GM12878 (cell line): ENCODE results near the gene RNF126. TPM values are rescaled to one million over a fixed set of nuclear protein-coding genes. Genes with fewer than 3 reads are reported as not detected.
"Not testable (repeated sequence)": the region's sequence is repeated elsewhere in the genome, so short reads cannot be mapped to it uniquely, and the experiment has no call there.

Source experiments
- ATAC-seq: fragments of 200-7000 bp; cut with Tn5 transposase; 3 replicates; pipeline ENCODE4 v1.9.1; 2020; ENCODE audit warnings: mild to moderate bottlenecking, moderate library complexity
- BruUV-seq: library from RNA; stranded (reverse); fragments of 400-500 nt; replicated peaks from 2 replicates; lab custom pipeline; 2021; lab: Mats Ljungman, UMichigan
- CTCF ChIA-PET: fragments of 300-600 bp; sonication (Branson Sonifier 250); formaldehyde crosslinking; extraction: SDS; loops from one replicate; lab custom pipeline; 2021; ENCODE audit warnings: inconsistent platforms; lab: Yijun Ruan, JAX
- POLR2A ChIA-PET: fragments of 350-600 bp; formaldehyde crosslinking; extraction: SDS; loops from one replicate; lab custom pipeline; 2021; ENCODE audit warnings: inconsistent platforms; lab: Charles Lee
- RAD21 ChIA-PET: fragments of 300-600 bp; sonication (Branson Sonifier 250); formaldehyde crosslinking; loops from one replicate; lab custom pipeline; 2023; ENCODE audit warnings: antibody characterized with exemption; ENCODE audit not compliant: unreplicated experiment; lab: Charles Lee
- SMC1A ChIA-PET: fragments of 300-600 bp; sonication (Branson Sonifier 250); formaldehyde crosslinking; loops from one replicate; lab custom pipeline; 2023; ENCODE audit not compliant: unreplicated experiment, uncharacterized antibody; lab: Charles Lee
- DNase-seq: peaks from one replicate; pipeline ENCODE4 v3.0.0-alpha.2; 2011; ENCODE audit warnings: low read depth, low spot score
- FAIRE-seq: peaks from 3 replicates; lab custom pipeline; 2011; peaks lifted over from hg19 to GRCh38; lab: Jason Lieb, UNC
- H2AFZ ChIP-seq: 2 replicates; pipeline ENCODE4 v1.6.0; 2011; ENCODE audit warnings: low read depth, low read length, control low read depth; ENCODE audit not compliant: control insufficient read depth
- H3K27ac ChIP-seq: 2 replicates; pipeline ENCODE4 v1.5.1; 2011; ENCODE audit warnings: control low read depth; ENCODE audit not compliant: control insufficient read depth, insufficient read depth
- H3K27me3 ChIP-seq, 2 experiments: replicated peaks in 1 of 2; 2 replicates each; pipeline versions ENCODE4 v1.6.0 to v1.6.1; 2011; ENCODE audit warnings: low read length in 1 of 2; ENCODE audit not compliant: control insufficient read depth in 2 of 2, insufficient read depth in 2 of 2
- H3K36me3 ChIP-seq, 2 experiments: 2 replicates each; pipeline ENCODE4 v1.5.1; 2011; ENCODE audit warnings: low read length in 1 of 2; ENCODE audit not compliant: control insufficient read depth in 2 of 2, insufficient read depth in 2 of 2
- H3K4me1 ChIP-seq: 2 replicates; pipeline ENCODE4 v1.6.1; 2011; ENCODE audit warnings: mild to moderate bottlenecking, low read length, moderate library complexity, mixed read lengths; ENCODE audit not compliant: control insufficient read depth, insufficient read depth
- H3K4me2 ChIP-seq: 2 replicates; pipeline ENCODE4 v1.6.0; 2011; ENCODE audit warnings: control low read depth; ENCODE audit not compliant: control insufficient read depth, insufficient read depth
- H3K4me3 ChIP-seq: fragments of 200-600 bp; sonication (generic); 2 replicates; pipeline ENCODE4 v1.5.1; 2016
- H3K79me2 ChIP-seq: 2 replicates; pipeline ENCODE4 v1.6.0; 2011; ENCODE audit warnings: low read length; ENCODE audit not compliant: control insufficient read depth, insufficient read depth
- H3K9ac ChIP-seq: 2 replicates; pipeline ENCODE4 v1.8.0; 2011; ENCODE audit warnings: low read length, control low read depth, mixed read lengths; ENCODE audit not compliant: control insufficient read depth, insufficient read depth
- H3K9me3 ChIP-seq: replicated peaks from 3 replicates; pipeline ENCODE4 v1.5.1; 2011; ENCODE audit warnings: mild to moderate bottlenecking, low read length; ENCODE audit not compliant: control insufficient read depth, insufficient read depth
- H4K20me1 ChIP-seq: 2 replicates; pipeline ENCODE4 v1.6.0; 2011; ENCODE audit not compliant: control insufficient read depth, insufficient read depth
- BRCA1 ChIP-seq: IDR thresholded peaks from 2 replicates; pipeline ENCODE4 v1.6.1; 2011; ENCODE audit warnings: low read depth, low read length, improper control_type of control experiment
- ESRRA ChIP-seq: IDR thresholded peaks from 2 replicates; pipeline ENCODE4 v1.6.1; 2012; ENCODE audit warnings: mild to moderate bottlenecking, low read length, improper control_type of control experiment
- FOXM1 ChIP-seq: IDR thresholded peaks from 2 replicates; pipeline ENCODE4 v1.6.1; 2012; ENCODE audit warnings: low read depth, mild to moderate bottlenecking, inconsistent platforms, low read length, moderate library complexity
- HDAC2 ChIP-seq: fragments of 200-600 bp; sonication (generic); IDR thresholded peaks from 2 replicates; pipeline ENCODE4 v1.6.1; 2017
- KAT2A ChIP-seq: conservative IDR thresholded peaks from 2 replicates; pipeline ENCODE4 v1.6.1; 2011; ENCODE audit warnings: low read depth, low read length; ENCODE audit not compliant: control insufficient read depth
- RBBP5 ChIP-seq: fragments of 200-600 bp; sonication (generic); conservative IDR thresholded peaks from 2 replicates; pipeline ENCODE4 v1.6.1; 2016
- RFX5 ChIP-seq: IDR thresholded peaks from 2 replicates; pipeline ENCODE4 v1.6.1; 2011; ENCODE audit warnings: low read depth, low read length, improper control_type of control experiment
- SIX5 ChIP-seq: IDR thresholded peaks from 2 replicates; pipeline ENCODE4 v1.6.1; 2011; ENCODE audit warnings: mild to moderate bottlenecking, low read depth, low read length, moderate library complexity; ENCODE audit not compliant: severe bottlenecking
- STAT3 ChIP-seq: IDR thresholded peaks from 2 replicates; pipeline ENCODE4 v1.6.1; 2011; ENCODE audit warnings: low read depth, low read length, improper control_type of control experiment
- WGBS: methylation state at CpG from one replicate; pipeline ENCODE4 v1.1.6; 2016; ENCODE audit warnings: low lambda C conversion rate; ENCODE audit not compliant: insufficient replicate concordance, insufficient coverage; ENCODE audit errors: missing lambda C conversion rate; 5-methylcytosine and 5-hydroxymethylcytosine counted together
- in situ Hi-C: fragments of 300-500 bp; cut with MboI; formaldehyde crosslinking; loops from 9 replicates; pipeline ENCODE4 v1.14.3; 2018; ENCODE audit warnings: mixed read lengths
- intact Hi-C: fragments of 100-400 bp; cut with micrococcal nuclease; formaldehyde crosslinking; loops from one replicate; pipeline ENCODE4 v1.14.2; 2022; ENCODE audit not compliant: unreplicated experiment
- polyA plus RNA-seq, 11 experiments: library from polyadenylated mRNA; depleted of rRNA in 4 of 11; unstranded in 6 of 11; stranded (reverse) in 5 of 11; fragments of >200 nt; fragmentation: Nextera tagmentation in 4 of 11; fragmentation: Illumina TruSeq in 1 of 11; extraction: Ambion mirVana in 4 of 11; extraction: Trizol in 1 of 11; gene quantifications; 1 replicate in 1 of 11; 2 replicates in 10 of 11; pipeline versions ENCODE4 v1.2.1 to v1.2.3, GENCODE V29; 2011 to 2016; ENCODE audit warnings: inconsistent platforms in 2 of 11, missing spikeins in 2 of 11, low read depth in 1 of 11
- total RNA-seq, 4 experiments: library from RNA; depleted of rRNA in 3 of 4; stranded (reverse); fragments of >200 nt in 3 of 4; fragmentation: Illumina TruSeq in 1 of 4; extraction: Trizol in 1 of 4; gene quantifications; 2 replicates each; pipeline versions ENCODE4 v1.2.1 to v1.2.3, GENCODE V29; 2013 to 2021
- TF ChIP-seq, protein P1 (sequence below): IDR thresholded peaks from 2 replicates; pipeline ENCODE4 v1.6.1; 2012; ENCODE audit warnings: low read depth, low read length, improper control_type of control experiment
- TF ChIP-seq, protein P2 (sequence below): fragments of 450-650 bp; IDR thresholded peaks from 2 replicates; pipeline ENCODE4 v1.6.1; 2017; ENCODE audit warnings: mild to moderate bottlenecking, low read depth, inconsistent platforms; ENCODE audit not compliant: poor library complexity, severe bottlenecking
- TF ChIP-seq, protein P3 (sequence below): fragments of 450-650 bp; IDR thresholded peaks from 2 replicates; pipeline ENCODE4 v1.6.1; 2017; ENCODE audit warnings: mild to moderate bottlenecking, moderate library complexity

Gene RNF126
- total and polyA plus RNA-seq, 10 of the 15 experiments (the other 5 are each of a cell fraction or from before 2014, with no cell fraction given), result 0.45 to 100 (median 50.6) TPM

DNA sequence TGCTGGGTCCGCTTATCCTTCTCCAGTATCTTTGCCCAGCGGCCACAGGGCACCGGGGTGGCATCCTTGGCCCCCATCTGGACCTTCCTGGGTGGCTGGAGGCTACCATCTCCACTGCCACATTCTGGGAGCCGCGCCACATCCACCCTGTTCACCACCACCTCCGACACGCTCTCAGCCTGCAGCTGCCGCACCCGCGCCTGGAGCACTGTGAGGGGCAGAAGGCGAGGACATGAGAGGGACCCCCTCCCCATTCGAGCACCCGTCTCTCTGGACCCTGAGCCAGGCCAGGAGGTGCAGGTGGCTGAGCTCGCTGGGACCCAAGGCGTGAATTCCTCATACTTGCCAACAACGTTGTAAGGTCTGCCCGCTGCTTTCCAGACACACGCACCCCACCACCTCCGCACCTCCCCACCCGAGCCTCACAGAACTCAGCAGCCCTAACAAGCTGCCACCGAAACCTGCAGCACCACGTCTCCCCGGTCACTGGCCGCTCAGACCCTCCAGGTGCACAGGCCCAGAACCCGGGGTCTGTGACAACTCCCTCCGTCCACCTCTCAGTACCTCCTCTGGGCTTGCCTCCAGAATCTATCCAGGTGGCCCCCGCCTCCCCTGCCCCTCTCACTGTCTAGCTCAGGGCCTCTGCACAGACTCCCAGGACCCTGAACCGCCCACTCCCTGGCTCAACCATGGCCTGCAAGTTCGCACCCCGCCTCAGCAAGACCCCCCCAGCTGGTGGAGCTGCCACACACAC, 32.9 kb downstream of the RNF126 start (continued):
- TF ChIP-seq BRCA1 (no peak), RBBP5 (no peak), KAT2A (no peak), STAT3 (no peak), SIX5 (no peak), ESRRA (no peak), RFX5 (no peak), HDAC2 (no peak), FOXM1 (no peak)
- TF ChIP-seq, protein P1, sequence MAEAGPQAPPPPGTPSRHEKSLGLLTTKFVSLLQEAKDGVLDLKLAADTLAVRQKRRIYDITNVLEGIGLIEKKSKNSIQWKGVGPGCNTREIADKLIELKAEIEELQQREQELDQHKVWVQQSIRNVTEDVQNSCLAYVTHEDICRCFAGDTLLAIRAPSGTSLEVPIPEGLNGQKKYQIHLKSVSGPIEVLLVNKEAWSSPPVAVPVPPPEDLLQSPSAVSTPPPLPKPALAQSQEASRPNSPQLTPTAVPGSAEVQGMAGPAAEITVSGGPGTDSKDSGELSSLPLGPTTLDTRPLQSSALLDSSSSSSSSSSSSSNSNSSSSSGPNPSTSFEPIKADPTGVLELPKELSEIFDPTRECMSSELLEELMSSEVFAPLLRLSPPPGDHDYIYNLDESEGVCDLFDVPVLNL, result no peak
- TF ChIP-seq, protein P2, sequence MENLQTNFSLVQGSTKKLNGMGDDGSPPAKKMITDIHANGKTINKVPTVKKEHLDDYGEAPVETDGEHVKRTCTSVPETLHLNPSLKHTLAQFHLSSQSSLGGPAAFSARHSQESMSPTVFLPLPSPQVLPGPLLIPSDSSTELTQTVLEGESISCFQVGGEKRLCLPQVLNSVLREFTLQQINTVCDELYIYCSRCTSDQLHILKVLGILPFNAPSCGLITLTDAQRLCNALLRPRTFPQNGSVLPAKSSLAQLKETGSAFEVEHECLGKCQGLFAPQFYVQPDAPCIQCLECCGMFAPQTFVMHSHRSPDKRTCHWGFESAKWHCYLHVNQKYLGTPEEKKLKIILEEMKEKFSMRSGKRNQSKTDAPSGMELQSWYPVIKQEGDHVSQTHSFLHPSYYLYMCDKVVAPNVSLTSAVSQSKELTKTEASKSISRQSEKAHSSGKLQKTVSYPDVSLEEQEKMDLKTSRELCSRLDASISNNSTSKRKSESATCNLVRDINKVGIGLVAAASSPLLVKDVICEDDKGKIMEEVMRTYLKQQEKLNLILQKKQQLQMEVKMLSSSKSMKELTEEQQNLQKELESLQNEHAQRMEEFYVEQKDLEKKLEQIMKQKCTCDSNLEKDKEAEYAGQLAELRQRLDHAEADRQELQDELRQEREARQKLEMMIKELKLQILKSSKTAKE, result no peak
- TF ChIP-seq, protein P3, sequence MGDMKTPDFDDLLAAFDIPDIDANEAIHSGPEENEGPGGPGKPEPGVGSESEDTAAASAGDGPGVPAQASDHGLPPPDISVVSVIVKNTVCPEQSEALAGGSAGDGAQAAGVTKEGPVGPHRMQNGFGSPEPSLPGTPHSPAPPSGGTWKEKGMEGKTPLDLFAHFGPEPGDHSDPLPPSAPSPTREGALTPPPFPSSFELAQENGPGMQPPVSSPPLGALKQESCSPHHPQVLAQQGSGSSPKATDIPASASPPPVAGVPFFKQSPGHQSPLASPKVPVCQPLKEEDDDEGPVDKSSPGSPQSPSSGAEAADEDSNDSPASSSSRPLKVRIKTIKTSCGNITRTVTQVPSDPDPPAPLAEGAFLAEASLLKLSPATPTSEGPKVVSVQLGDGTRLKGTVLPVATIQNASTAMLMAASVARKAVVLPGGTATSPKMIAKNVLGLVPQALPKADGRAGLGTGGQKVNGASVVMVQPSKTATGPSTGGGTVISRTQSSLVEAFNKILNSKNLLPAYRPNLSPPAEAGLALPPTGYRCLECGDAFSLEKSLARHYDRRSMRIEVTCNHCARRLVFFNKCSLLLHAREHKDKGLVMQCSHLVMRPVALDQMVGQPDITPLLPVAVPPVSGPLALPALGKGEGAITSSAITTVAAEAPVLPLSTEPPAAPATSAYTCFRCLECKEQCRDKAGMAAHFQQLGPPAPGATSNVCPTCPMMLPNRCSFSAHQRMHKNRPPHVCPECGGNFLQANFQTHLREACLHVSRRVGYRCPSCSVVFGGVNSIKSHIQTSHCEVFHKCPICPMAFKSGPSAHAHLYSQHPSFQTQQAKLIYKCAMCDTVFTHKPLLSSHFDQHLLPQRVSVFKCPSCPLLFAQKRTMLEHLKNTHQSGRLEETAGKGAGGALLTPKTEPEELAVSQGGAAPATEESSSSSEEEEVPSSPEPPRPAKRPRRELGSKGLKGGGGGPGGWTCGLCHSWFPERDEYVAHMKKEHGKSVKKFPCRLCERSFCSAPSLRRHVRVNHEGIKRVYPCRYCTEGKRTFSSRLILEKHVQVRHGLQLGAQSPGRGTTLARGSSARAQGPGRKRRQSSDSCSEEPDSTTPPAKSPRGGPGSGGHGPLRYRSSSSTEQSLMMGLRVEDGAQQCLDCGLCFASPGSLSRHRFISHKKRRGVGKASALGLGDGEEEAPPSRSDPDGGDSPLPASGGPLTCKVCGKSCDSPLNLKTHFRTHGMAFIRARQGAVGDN, result no peak

DNA sequence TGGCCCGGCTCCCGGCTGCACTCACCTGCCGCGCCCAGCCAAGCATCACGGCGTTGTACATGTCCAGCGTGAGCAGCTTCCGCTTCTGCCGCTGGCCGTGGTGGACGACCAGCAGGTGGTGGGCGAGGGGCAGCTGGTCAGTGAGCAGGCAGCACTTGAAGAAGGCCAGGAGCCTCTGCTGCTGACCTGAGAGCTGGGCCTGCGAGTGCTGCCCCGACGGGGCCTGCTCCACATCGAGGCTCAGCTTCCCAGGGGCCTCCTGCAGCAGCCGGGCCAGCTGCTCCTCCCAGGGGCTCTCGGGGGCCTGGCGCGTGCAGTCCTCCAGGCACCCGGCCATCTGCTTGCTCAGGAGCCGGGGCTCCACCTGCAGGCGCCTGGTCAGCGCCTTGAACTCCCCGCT, 33.5 kb downstream of the RNF126 start:
- H3K9me3 ChIP-seq, in situ Hi-C loops, H3K27me3 ChIP-seq, intact Hi-C loops, RAD21 ChIA-PET, H3K4me2 ChIP-seq, H3K4me3 ChIP-seq, FAIRE-seq, SMC1A ChIA-PET, ATAC-seq, H3K9ac ChIP-seq, CTCF ChIA-PET, H3K36me3 ChIP-seq, H4K20me1 ChIP-seq, BruUV-seq, H2AFZ ChIP-seq, POLR2A ChIA-PET, DNase-seq, H3K27ac ChIP-seq: not testable (repeated sequence)
- peaks cover 16% of the 10 kb centered on the region for H3K79me2 ChIP-seq
- 95% methylated on average over 25 of the region's 25 CpGs for WGBS
- peaks cover 12% of the 10 kb centered on the region for H3K4me1 ChIP-seq
